ENCODE results near the gene EOLA2. TPM values are rescaled to one million over a fixed set of nuclear protein-coding genes. Genes with fewer than 3 reads are reported as not detected.

The EOLA2 gene
- total RNA-seq, 2 donors from 2014 or later: 30.2 to 32.0 TPM

GRCh38 chrX:149910178-149910695 lies 28.1 kb downstream of the EOLA2 start:
- H3K27ac ChIP-seq: no peak overlapping the region
- no peak for DNase-seq (ENCODE audit: low spot score)
- no peaks in the 10 kb centered on the region for H3K36me3 ChIP-seq
- H3K27me3 ChIP-seq (replicated peaks; ENCODE audit: insufficient read depth): no peaks in the 10 kb centered on the region
- no peak overlapping the region for H3K4me3 ChIP-seq
- 95% methylated on average over 9 of the region's 9 CpGs for WGBS
- no peaks in the 10 kb centered on the region for H3K9me3 ChIP-seq
- no peak for TF ChIP-seq POLR2AphosphoS5 (IDR thresholded peaks at IDR 0.05)
- intact Hi-C loops (cut with DNase I): no loop called here
- no peaks in the 10 kb centered on the region for H3K4me1 ChIP-seq (replicated peaks)

- WGBS: 95% methylated on average over 3 of the region's 4 CpGs
Measured at GRCh38 chrX:149909324-149910177, 28.7 kb downstream of the EOLA2 start.

GRCh38 chrX:149908727-149909126 lies 29.6 kb downstream of the EOLA2 start:
- intact Hi-C loops (cut with DNase I): no loop called here
- Histone ChIP-seq H3K36me3 (no peaks in the 10 kb centered on the region), H3K4me1 (replicated peaks) (no peaks in the 10 kb centered on the region), H3K9me3 (no peaks in the 10 kb centered on the region), H3K4me3 (no peak overlapping the region), H3K27me3 (replicated peaks; ENCODE audit: insufficient read depth) (no peaks in the 10 kb centered on the region), H3K27ac (no peak overlapping the region)
- DNase-seq (ENCODE audit: low spot score): no peak
- TF ChIP-seq POLR2AphosphoS5 (IDR thresholded peaks at IDR 0.05) (no peak), CTCF (IDR thresholded peaks at IDR 0.05) (no peak), POLR2A (IDR thresholded peaks at IDR 0.05) (no peak)

More at GRCh38 chrX:149909324-149910177, 28.7 kb downstream of the EOLA2 start:
- DNase-seq (ENCODE audit: low spot score): no peak
- no peaks in the 10 kb centered on the region for H3K36me3 ChIP-seq
- no peaks in the 10 kb centered on the region for H3K9me3 ChIP-seq
- no peak overlapping the region for H3K4me3 ChIP-seq
- intact Hi-C loops (cut with DNase I): no loop called here
- no peaks in the 10 kb centered on the region for H3K4me1 ChIP-seq (replicated peaks)
- TF ChIP-seq POLR2AphosphoS5 (IDR thresholded peaks at IDR 0.05) (no peak), CTCF (IDR thresholded peaks at IDR 0.05) (no peak), POLR2A (IDR thresholded peaks at IDR 0.05) (no peak)
- no peak overlapping the region for H3K27ac ChIP-seq
- H3K27me3 ChIP-seq (replicated peaks; ENCODE audit: insufficient read depth): no peaks in the 10 kb centered on the region

GRCh38 chrX:149908308-149908707 lies 30.0 kb downstream of the EOLA2 start:
- intact Hi-C loops (cut with DNase I): no loop called here
- H3K4me1 ChIP-seq (replicated peaks): no peaks in the 10 kb centered on the region
- no peak for TF ChIP-seq CTCF (IDR thresholded peaks at IDR 0.05)
- TF ChIP-seq POLR2AphosphoS5 (IDR thresholded peaks at IDR 0.05): no peak
- TF ChIP-seq POLR2A (IDR thresholded peaks at IDR 0.05): no peak
- no peak overlapping the region for H3K4me3 ChIP-seq
- no peak for DNase-seq (ENCODE audit: low spot score)
- H3K27me3 ChIP-seq (replicated peaks; ENCODE audit: insufficient read depth): no peaks in the 10 kb centered on the region
- no peak overlapping the region for H3K27ac ChIP-seq
- H3K36me3 ChIP-seq: no peaks in the 10 kb centered on the region
- H3K9me3 ChIP-seq: no peaks in the 10 kb centered on the region
- WGBS: 92% methylated on average over 3 of the region's 3 CpGs

GRCh38 chrX:149903889-149904748 lies 34.2 kb downstream of the EOLA2 start:
- DNase-seq (ENCODE audit: low spot score): no peak
- TF ChIP-seq POLR2A (IDR thresholded peaks at IDR 0.05): no peak
- no peak for TF ChIP-seq CTCF (IDR thresholded peaks at IDR 0.05)
- TF ChIP-seq POLR2AphosphoS5 (IDR thresholded peaks at IDR 0.05): no peak
- H3K4me3 ChIP-seq: no peak overlapping the region
- no peaks in the 10 kb centered on the region for H3K9me3 ChIP-seq
- H3K4me1 ChIP-seq (replicated peaks): no peaks in the 10 kb centered on the region
- intact Hi-C loops (cut with DNase I): no loop called here
- WGBS: 38% methylated on average over 6 of the region's 6 CpGs
- no peak overlapping the region for H3K27ac ChIP-seq
- no peaks in the 10 kb centered on the region for H3K36me3 ChIP-seq
- no peaks in the 10 kb centered on the region for H3K27me3 ChIP-seq (replicated peaks; ENCODE audit: insufficient read depth)

All from prostate gland (tissue), 2 donors.